GM18520 (cell line): ENCODE data around the gene CLEC3A.
"Not testable (repeated sequence)": the region's sequence is repeated elsewhere in the genome, so short reads cannot be mapped to it uniquely, and the experiment has no call there.

Experiments used
- ATAC-seq: cut with Tn5 transposase; IDR thresholded peaks from one replicate; pipeline ENCODE4 v1.9.1; 2021; ENCODE audit not compliant: unreplicated experiment

CLEC3A gene

GRCh38 chr16:78022347-78023060 lies at the start of gene CLEC3A:
CLEC3A (plus strand) TSS chr16:78022548; CDS start chr16:78022627, 79 bp downstream.
- no peak for ATAC-seq

- ATAC-seq: no peak
Measured at GRCh38 chr16:77974883-77975282, 47.5 kb upstream of the CLEC3A start.

GRCh38 chr16:77975942-77976341 lies 46.4 kb upstream of the CLEC3A start:
- ATAC-seq: no peak

GRCh38 chr16:77977339-77977738 lies 45.0 kb upstream of the CLEC3A start:
- no peak for ATAC-seq

GRCh38 chr16:77985111-77985510 lies 37.2 kb upstream of the CLEC3A start:
- no peak for ATAC-seq

GRCh38 chr16:77986011-77986740 lies 36.2 kb upstream of the CLEC3A start:
- ATAC-seq: no peak

- ATAC-seq: no peak
Measured at GRCh38 chr16:77987810-77988209, 34.5 kb upstream of the CLEC3A start.

GRCh38 chr16:77989846-77990245 lies 32.5 kb upstream of the CLEC3A start:
- ATAC-seq: no peak

- no peak for ATAC-seq
Measured at GRCh38 chr16:77991701-77992100, 30.6 kb upstream of the CLEC3A start.

- ATAC-seq: not testable (repeated sequence)
Measured at GRCh38 chr16:77992381-77992780, 30.0 kb upstream of the CLEC3A start.

- ATAC-seq: no peak
Measured at GRCh38 chr16:77993111-77993985, 29.0 kb upstream of the CLEC3A start.

- ATAC-seq: no peak
Measured at GRCh38 chr16:77995843-77996455, 26.4 kb upstream of the CLEC3A start.

- ATAC-seq: no peak
Measured at GRCh38 chr16:77998350-77999023, 23.9 kb upstream of the CLEC3A start.

- ATAC-seq: no peak
Measured at GRCh38 chr16:78001451-78002025, 20.8 kb upstream of the CLEC3A start.

- peak; percentile 99 for ATAC-seq
Measured at GRCh38 chr16:78002915-78003538, 19.3 kb upstream of the CLEC3A start.

GRCh38 chr16:78004517-78004916 lies 17.8 kb upstream of the CLEC3A start:
- no peak for ATAC-seq

GRCh38 chr16:78005881-78006280 lies 16.5 kb upstream of the CLEC3A start:
- no peak for ATAC-seq

GRCh38 chr16:78007121-78007520 lies 15.2 kb upstream of the CLEC3A start:
- no peak for ATAC-seq

- ATAC-seq: no peak
Measured at GRCh38 chr16:78024159-78024558, 1.8 kb downstream of the CLEC3A start.

- ATAC-seq: no peak
Measured at GRCh38 chr16:78025631-78026030, 3.3 kb downstream of the CLEC3A start.
